IgD-negative memory B cell (primary cell): ENCODE results near the gene SGMS2. TPM values are rescaled to one million over a fixed set of nuclear protein-coding genes. Genes with fewer than 3 reads are reported as not detected.

Source experiments
- H3K27ac Mint-ChIP-seq, 3 donors: one replicate each; pipeline ENCODE4 v1.8.0; 2020 to 2022; ENCODE audit warnings: mild to moderate bottlenecking in 3 of 3, mixed read lengths in 3 of 3, moderate library complexity in 1 of 3
- H3K27me3 Mint-ChIP-seq: one replicate; pipeline ENCODE4 v1.8.0; 2021; ENCODE audit warnings: mixed read lengths
- H3K36me3 Mint-ChIP-seq: one replicate; pipeline ENCODE4 v1.8.0; 2020; ENCODE audit warnings: mild to moderate bottlenecking, mixed read lengths
- H3K4me1 Mint-ChIP-seq, 3 donors: one replicate each; pipeline ENCODE4 v1.8.0; 2020 to 2022; ENCODE audit warnings: mixed read lengths in 3 of 3, mild to moderate bottlenecking in 1 of 3
- H3K4me3 Mint-ChIP-seq, 4 donors: one replicate each; pipeline ENCODE4 v1.8.0; 2020 to 2022; ENCODE audit warnings: mild to moderate bottlenecking in 4 of 4, mixed read lengths in 4 of 4, moderate library complexity in 3 of 4
- H3K9me3 Mint-ChIP-seq, 3 donors: one replicate each; pipeline ENCODE4 v1.8.0; 2020 to 2021; ENCODE audit warnings: mixed read lengths in 3 of 3, mild to moderate bottlenecking in 1 of 3
- polyA plus RNA-seq: library from polyadenylated mRNA; unstranded; fragments of 300-500 nt; fragmentation: Illumina TruSeq; gene quantifications from one replicate; pipeline ENCODE4 v1.2.3, GENCODE V29; 2021

Gene SGMS2
- polyA plus RNA-seq, 1 donor from 2014 or later, result not detected

DNA sequence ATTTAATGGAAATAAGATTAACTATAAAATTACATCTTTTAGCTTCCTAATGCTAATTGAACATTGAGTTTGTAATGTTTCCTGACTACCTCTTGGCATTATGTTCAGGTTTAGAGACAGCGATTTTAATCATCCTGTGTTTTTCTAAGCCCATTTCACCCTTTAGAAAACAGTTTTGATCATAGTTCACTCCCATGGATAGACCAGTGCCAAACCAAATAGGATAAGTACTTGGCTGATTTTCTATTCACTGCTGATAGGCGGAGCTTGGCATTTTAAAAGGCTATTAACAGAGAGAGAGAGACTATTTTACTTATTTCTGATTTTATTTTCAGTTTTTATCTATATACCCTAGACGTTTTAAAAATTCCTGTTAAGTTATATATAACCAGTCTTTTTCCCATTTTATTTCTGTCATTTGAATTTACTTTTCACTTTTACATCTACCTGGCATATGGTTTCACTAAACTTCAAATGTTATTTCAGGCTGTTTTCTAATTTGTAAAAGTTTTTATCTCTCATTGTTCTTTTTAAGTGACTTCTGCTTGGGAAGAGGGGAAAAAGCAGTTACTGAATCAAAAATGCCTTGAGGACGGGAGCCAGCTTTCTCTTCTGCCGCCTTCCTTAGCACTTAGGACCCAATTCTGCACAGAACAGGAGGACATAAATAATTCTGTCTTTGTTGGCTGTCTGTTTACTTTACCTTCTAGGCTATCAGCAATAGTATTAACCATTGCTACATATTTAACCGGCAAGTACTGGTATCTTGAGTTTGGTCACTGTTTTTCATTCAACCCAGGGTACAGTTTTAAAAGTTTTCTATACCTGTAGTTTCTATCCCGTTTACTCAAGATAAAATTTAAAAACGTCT is 46.4 kb downstream of the SGMS2 start:
- no peak overlapping the region for H3K4me3 Mint-ChIP-seq
- peaks cover 3% of the 10 kb centered on the region for H3K27me3 Mint-ChIP-seq
- H3K36me3 Mint-ChIP-seq, result peaks cover 1% of the 10 kb centered on the region
- peaks cover 0 to 4% (median 3%) of the 10 kb centered on the region in 3 donors for H3K9me3 Mint-ChIP-seq
- H3K4me1 Mint-ChIP-seq, result no peaks in the 10 kb centered on the region
- H3K27ac Mint-ChIP-seq, result no peak overlapping the region

DNA sequence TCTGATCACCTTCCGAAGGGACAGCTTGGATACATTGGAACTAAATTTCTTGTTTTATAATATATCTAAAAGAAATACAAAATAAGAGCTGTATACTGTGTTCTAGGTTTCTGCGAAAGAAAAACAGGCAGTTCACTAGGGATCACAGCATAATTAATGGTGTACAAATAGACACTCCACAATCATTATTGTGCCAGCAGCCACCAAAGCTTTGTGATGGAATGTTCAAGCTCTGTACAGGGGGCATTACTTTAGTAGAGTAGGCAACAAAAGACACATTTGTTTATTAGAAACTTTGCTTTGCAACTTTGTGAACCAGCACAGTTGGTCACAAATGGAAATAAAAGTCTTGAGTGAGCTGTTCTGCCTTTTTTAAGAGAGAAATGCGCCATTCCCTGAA is 49.3 kb downstream of the SGMS2 start:
- H3K36me3 Mint-ChIP-seq, result peaks cover 1% of the 10 kb centered on the region
- H3K27me3 Mint-ChIP-seq, result peaks cover 5% of the 10 kb centered on the region
- no peaks in the 10 kb centered on the region for H3K4me1 Mint-ChIP-seq
- peaks cover 0 to 4% (median 3%) of the 10 kb centered on the region in 3 donors for H3K9me3 Mint-ChIP-seq
- H3K4me3 Mint-ChIP-seq, result no peak overlapping the region
- H3K27ac Mint-ChIP-seq, result no peak overlapping the region

DNA sequence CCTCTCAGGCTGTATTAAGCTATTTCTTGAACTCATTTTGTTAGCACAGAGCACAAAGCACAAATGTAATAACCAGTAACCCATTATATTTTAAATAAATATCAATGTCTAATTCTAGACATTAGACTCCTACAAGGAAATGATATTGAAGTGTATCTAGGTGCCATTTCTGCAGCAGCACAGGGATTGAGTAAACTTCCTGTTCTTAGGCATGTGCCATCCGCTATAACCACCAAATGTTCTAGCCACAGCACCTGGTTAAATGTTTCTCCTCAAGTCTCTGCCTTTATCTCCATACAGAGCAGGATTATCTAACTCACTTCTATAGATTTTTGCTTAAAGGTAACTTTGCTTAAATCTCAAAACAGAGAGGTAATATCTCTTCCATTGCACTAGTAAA is 51.4 kb downstream of the SGMS2 start:
- peaks cover 1% of the 10 kb centered on the region for H3K36me3 Mint-ChIP-seq
- H3K27me3 Mint-ChIP-seq, result peaks cover 5% of the 10 kb centered on the region
- no peaks in the 10 kb centered on the region for H3K4me1 Mint-ChIP-seq

DNA sequence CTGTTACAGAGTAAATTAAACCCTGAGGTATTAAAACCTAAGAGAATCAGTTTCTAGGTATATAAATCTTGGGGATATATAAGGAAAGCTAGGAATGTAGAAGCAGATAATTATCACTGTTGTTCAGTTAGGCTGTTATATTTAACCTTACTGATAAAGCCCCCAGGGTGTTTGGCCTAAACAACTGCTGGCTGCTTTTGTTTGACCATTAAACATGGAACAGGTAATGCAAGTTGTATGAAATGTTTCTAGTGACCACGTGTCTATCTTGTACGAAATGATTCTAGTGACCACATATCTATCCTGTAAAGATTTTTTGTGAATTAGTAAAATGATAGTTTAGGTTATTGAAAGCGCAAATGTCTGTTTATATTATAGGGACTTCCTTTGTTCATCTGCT is 52.6 kb downstream of the SGMS2 start:
- H3K4me3 Mint-ChIP-seq, result no peak overlapping the region

More for the DNA sequence above, 51.4 kb downstream of the SGMS2 start:
- Mint-ChIP-seq H3K27ac (no peak overlapping the region), H3K4me3 (no peak overlapping the region), H3K9me3 (peaks cover 0 to 4% (median 3%) of the 10 kb centered on the region in 3 donors)

DNA sequence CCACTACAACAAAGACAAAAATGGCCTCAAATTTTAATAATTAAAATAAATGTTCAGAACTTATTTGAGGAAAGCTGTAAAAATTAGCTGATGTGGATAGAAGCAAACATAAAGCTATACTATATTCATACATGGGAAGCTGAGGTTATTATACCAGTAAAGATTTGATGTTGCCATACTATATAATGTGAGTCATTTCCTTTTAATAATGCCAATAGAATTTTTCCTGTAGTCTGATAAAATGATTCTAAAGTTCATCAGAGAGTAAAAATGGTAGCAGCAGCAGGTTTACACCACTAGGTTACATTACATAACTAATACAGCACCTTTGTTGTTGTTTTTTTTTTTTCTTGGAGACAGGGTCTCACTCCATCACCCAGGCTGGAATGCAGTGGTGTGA is 61.1 kb downstream of the SGMS2 start:
- Mint-ChIP-seq H3K9me3 (peaks cover 0 to 2% (median 0%) of the 10 kb centered on the region in 3 donors), H3K27ac (no peak overlapping the region), H3K4me3 (no peak overlapping the region), H3K4me1 (no peaks in the 10 kb centered on the region), H3K36me3 (no peaks in the 10 kb centered on the region), H3K27me3 (peaks cover 4% of the 10 kb centered on the region)

More for the DNA sequence above, 52.6 kb downstream of the SGMS2 start:
- peaks cover 8% of the 10 kb centered on the region for H3K27me3 Mint-ChIP-seq
- H3K4me1 Mint-ChIP-seq, result no peaks in the 10 kb centered on the region
- peaks cover 0 to 4% (median 3%) of the 10 kb centered on the region in 3 donors for H3K9me3 Mint-ChIP-seq
- no peak overlapping the region for H3K27ac Mint-ChIP-seq
- peaks cover 1% of the 10 kb centered on the region for H3K36me3 Mint-ChIP-seq

DNA sequence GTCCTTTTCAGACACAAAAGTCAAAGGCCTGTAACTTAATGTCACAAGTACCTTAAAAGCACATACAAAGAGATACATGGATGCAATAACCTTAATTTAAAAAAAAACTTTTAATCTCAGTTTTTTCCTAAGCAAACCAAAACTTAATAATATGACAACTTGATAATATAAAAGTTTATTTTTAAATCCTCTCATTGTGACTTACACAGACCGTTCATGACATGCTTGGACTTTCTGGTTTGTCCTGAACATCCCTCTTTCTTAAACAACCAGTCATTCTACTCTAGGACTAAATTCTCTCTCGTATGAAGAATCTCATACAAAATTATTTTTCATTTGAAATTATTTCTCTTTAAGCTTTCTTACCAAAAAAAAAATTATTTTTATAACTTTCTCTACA is 63.5 kb downstream of the SGMS2 start:
- Mint-ChIP-seq H3K4me3 (no peak overlapping the region), H3K4me1 (no peaks in the 10 kb centered on the region), H3K27ac (no peak overlapping the region), H3K36me3 (no peaks in the 10 kb centered on the region), H3K9me3 (peaks cover 0 to 3% (median 0%) of the 10 kb centered on the region in 3 donors), H3K27me3 (no peaks in the 10 kb centered on the region)

DNA sequence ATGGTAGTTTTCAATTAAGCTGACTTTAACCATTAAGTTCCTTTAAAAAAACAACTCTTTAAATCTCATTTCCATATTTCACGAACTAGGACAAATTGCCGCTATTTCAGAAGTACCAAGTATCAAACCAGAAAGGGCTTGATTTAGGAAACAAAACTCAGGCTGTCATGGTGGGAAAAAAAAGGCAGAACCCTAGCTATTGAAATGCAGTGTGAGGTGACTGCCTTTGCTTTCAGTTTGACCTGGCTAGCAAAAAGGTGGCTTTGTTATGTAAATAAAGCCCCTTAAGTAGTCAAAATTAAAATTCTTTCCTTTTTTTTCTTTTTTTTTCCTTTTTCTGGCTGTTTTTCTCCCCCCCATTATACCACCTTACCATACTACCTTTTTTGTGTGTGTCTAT is 66.0 kb downstream of the SGMS2 start:
- H3K27ac Mint-ChIP-seq, result no peak overlapping the region
- H3K4me1 Mint-ChIP-seq, result no peaks in the 10 kb centered on the region
- H3K27me3 Mint-ChIP-seq, result peaks cover 5% of the 10 kb centered on the region
- H3K36me3 Mint-ChIP-seq, result no peaks in the 10 kb centered on the region
- H3K4me3 Mint-ChIP-seq, result no peak overlapping the region
- peaks cover 0 to 3% (median 0%) of the 10 kb centered on the region in 3 donors for H3K9me3 Mint-ChIP-seq

DNA sequence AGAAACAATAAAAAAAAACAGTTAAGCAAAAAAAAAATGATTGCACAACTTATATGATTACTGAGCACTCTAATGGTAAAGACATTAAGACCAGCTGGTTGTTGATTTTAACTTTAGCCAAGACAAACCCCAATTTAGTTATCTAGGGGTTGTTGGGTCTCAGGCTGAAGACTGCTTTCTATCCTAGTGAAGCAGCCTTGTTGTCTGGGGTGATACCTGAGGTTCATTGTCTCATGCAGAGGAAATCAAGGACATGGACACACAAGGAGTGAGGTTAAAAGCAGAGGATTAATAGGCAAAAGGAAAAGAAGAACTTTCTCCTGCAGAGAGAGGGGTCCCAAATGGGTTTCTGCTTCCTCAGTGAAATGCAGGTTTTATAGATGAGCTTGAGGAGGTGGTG is 66.6 kb downstream of the SGMS2 start:
- no peak overlapping the region for H3K4me3 Mint-ChIP-seq
- H3K27ac Mint-ChIP-seq, result no peak overlapping the region
- peaks cover 5% of the 10 kb centered on the region for H3K27me3 Mint-ChIP-seq
- H3K4me1 Mint-ChIP-seq, result no peaks in the 10 kb centered on the region
- no peaks in the 10 kb centered on the region for H3K36me3 Mint-ChIP-seq
- H3K9me3 Mint-ChIP-seq, result peaks cover 0 to 3% (median 0%) of the 10 kb centered on the region in 3 donors

DNA sequence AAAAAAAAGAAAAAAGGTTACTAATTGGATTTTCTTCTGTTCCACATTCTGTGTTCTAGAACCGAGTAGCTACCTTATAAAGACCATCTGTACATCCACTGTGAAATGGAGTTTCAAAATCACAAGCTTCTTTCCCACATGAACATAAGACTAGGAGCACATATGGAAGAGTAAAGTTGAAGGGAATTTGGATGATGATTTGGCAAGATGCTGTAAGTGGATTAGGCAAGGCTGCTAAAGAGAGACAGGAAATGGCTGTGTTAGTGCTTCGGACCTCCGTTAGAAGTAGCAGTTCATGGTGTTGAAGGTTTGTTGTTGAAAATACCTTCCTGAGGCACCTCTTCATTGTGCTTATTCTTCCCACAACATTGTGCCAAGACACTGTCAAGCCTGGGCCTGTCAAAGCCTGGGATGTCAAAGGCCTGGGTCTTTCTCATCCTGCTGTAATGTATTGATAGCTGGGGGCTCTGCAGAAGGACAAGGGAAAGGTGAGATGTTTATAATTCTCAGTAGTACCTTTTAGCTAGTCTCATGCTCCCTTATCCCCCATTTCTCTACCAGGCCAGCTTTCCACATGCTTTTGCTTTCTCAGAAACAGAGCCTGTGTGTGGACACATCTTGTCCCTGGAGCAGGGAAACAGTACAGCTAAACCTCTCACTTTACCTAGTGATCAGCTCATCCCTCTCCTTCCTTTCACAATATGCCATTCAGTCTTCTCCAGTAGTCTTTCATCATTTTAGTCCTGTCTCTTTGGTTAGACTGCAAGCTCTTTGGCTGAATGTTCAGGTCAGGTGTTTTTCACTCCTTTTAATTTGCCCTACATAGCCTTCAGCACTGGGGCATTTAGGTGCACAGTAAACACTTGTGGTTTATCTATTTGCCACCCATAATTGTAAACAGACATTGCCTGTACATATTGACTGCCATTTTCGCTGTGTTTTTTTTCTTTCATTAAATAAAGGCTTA is 68.7 kb downstream of the SGMS2 start:
- no peaks in the 10 kb centered on the region for H3K4me1 Mint-ChIP-seq
- H3K27ac Mint-ChIP-seq, result no peak overlapping the region
- peaks cover 0 to 3% (median 0%) of the 10 kb centered on the region in 3 donors for H3K9me3 Mint-ChIP-seq
- no peak overlapping the region for H3K4me3 Mint-ChIP-seq
- H3K27me3 Mint-ChIP-seq, result peaks cover 5% of the 10 kb centered on the region
- no peaks in the 10 kb centered on the region for H3K36me3 Mint-ChIP-seq

DNA sequence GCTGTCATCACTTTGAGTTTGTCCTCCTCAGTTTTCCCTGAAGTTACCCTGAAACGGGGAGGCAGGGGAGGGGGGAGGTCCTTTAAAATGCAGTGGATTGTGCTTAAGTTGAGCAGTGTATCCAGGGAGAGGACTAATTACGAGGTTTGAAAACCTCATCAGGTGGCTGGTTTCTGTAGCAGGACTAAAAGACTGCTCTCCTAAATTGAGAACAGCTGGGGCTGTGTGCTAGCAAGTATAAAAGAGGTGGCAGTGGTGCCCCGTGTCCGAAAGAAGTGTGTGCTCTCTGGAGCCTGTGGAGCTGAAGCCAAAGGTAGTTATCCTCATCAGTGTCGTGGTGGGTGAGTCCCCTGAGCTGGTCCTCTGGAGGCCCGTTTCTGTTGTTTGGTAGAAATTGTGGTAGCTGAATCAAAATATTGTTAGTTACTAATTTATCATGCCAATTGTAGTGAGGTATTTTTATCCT is 69.4 kb downstream of the SGMS2 start:
- Mint-ChIP-seq H3K9me3 (peaks cover 0 to 2% (median 0%) of the 10 kb centered on the region in 3 donors), H3K4me3 (no peak overlapping the region), H3K4me1 (no peaks in the 10 kb centered on the region), H3K36me3 (no peaks in the 10 kb centered on the region), H3K27ac (no peak overlapping the region), H3K27me3 (peaks cover 5% of the 10 kb centered on the region)

DNA sequence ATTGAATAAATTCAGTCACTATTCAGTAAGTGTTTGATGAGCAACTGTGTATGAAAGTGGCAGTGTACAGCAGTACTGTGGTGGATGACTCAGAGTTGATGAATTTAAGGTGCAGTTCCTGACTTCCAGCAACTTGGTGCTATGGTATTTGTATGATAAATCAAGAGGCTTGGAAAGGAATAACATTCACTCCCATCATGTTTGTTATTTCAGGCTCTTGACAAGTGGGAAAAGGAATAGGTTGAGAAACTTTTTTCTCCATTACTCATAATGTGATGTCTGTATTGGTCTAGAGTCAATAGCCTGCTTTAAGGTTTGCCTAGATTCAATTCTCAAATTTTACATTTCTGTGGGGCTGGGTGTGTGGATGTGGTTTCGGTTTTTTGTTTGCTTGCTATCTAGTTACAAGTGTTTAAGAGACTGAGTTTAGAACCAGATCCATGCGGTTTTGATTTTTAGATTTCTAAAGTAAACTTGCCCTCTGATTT is 71.5 kb downstream of the SGMS2 start:
- Mint-ChIP-seq H3K9me3 (peaks cover 0 to 2% (median 0%) of the 10 kb centered on the region in 3 donors), H3K4me1 (no peaks in the 10 kb centered on the region), H3K27ac (no peak overlapping the region), H3K36me3 (no peaks in the 10 kb centered on the region), H3K4me3 (no peak overlapping the region), H3K27me3 (peaks cover 9% of the 10 kb centered on the region)

DNA sequence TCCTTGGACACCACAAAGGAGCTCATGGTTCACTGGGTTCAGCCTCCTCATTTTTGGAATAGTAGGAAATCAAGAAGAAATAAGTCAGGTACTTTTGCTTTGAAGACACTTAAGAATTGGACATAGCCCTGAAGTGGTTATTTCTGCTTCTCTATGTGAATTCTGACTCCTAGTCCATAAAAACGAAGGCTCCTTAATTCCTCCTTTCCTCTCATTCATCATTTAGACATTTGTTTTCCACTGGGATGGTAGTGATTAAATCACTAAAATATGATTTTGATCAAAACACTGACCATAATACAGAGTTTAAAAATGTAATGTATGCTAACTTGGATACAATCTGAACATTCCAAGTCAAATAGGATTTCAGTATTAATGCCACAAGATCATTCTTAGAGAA is 71.9 kb downstream of the SGMS2 start:
- Mint-ChIP-seq H3K27ac (no peak overlapping the region), H3K4me3 (no peak overlapping the region), H3K27me3 (peaks cover 9% of the 10 kb centered on the region), H3K36me3 (no peaks in the 10 kb centered on the region), H3K4me1 (no peaks in the 10 kb centered on the region), H3K9me3 (no peaks in the 10 kb centered on the region)

DNA sequence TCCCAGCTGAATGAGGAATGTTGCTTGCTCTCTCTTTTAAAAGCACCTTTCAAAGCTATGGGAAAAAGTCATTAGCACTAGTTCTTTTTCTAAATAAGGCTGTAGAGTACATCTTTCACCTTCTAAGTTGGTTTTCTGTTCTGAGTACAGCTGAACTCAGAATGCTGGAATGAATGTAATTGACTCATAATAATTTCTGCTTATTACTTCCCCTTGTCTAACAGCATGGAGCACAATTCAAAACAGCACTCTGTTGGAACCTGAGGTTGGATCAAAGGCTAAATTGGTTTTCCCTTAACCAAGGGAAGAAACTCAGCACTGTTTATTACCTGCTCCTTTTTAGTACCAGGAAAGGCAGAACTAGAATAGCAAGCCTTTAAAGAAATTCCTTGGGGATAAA is 73.1 kb downstream of the SGMS2 start:
- Mint-ChIP-seq H3K27me3 (peaks cover 9% of the 10 kb centered on the region), H3K27ac (no peak overlapping the region), H3K4me3 (no peak overlapping the region), H3K36me3 (no peaks in the 10 kb centered on the region), H3K9me3 (no peaks in the 10 kb centered on the region), H3K4me1 (no peaks in the 10 kb centered on the region)

DNA sequence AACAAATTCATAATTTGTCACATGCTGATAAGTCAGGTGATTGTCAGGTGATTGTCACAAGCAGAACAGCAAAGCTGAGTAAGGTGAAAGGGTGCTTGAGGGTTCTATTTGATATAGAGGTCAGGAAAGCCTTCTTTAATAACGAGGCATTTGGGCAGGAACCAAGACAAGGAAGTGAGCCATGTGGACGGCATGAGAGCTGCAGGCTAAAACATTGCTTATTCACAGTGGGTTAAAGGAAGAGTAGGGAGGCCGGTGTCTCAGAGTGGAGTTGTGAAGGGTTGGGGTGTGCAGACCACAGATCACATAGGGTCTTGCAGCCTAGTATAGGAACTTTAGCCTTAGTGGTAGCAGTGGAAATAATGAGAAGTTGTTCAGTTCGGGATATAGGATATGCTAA is 75.3 kb downstream of the SGMS2 start:
- no peak overlapping the region for H3K27ac Mint-ChIP-seq
- H3K9me3 Mint-ChIP-seq, result peaks cover 0 to 6% (median 0%) of the 10 kb centered on the region in 3 donors
- no peaks in the 10 kb centered on the region for H3K36me3 Mint-ChIP-seq
- H3K4me1 Mint-ChIP-seq, result no peaks in the 10 kb centered on the region
- peaks cover 8% of the 10 kb centered on the region for H3K27me3 Mint-ChIP-seq
- no peak overlapping the region for H3K4me3 Mint-ChIP-seq

DNA sequence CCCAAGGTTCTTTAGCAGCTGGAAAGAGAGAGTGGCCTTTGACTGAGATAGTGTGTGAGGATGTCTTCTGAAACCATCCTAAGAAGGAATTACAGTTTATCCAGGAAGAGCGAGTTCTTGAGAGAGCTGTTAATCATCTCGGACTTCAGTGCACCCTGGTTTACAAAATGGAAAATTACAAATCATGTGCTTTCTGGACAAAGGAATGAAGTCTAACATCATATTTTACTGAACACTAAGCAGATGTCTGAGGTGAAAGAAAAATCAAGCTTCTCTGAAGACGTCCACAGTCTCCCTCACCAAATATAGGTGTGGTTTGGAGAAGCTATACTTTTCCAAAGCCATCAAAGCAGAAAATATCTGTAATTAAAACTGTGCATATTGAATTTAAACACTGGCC is 75.8 kb downstream of the SGMS2 start:
- Mint-ChIP-seq H3K4me3 (no peak overlapping the region), H3K27ac (no peak overlapping the region), H3K27me3 (peaks cover 7% of the 10 kb centered on the region), H3K4me1 (no peaks in the 10 kb centered on the region), H3K9me3 (peaks cover 0 to 7% (median 0%) of the 10 kb centered on the region in 3 donors), H3K36me3 (no peaks in the 10 kb centered on the region)
